ENCODE measurements around the gene ALK.

- TF ChIP-seq CTCF (conservative IDR thresholded peaks at IDR 0.05 in 1 of 2, IDR thresholded peaks at IDR 0.05 in 1 of 2; ENCODE audit: low read depth in 1 of 2, low read length in 2 of 2), result no peak
- no peak for TF ChIP-seq EZH2 (IDR thresholded peaks at IDR 0.05; ENCODE audit: low read length, missing control alignments)
Measured at GRCh38 chr2:29260142-29260772, 661.1 kb downstream of the ALK start.
